ENCODE results near the gene INAFM2.

INAFM2 gene

DNA sequence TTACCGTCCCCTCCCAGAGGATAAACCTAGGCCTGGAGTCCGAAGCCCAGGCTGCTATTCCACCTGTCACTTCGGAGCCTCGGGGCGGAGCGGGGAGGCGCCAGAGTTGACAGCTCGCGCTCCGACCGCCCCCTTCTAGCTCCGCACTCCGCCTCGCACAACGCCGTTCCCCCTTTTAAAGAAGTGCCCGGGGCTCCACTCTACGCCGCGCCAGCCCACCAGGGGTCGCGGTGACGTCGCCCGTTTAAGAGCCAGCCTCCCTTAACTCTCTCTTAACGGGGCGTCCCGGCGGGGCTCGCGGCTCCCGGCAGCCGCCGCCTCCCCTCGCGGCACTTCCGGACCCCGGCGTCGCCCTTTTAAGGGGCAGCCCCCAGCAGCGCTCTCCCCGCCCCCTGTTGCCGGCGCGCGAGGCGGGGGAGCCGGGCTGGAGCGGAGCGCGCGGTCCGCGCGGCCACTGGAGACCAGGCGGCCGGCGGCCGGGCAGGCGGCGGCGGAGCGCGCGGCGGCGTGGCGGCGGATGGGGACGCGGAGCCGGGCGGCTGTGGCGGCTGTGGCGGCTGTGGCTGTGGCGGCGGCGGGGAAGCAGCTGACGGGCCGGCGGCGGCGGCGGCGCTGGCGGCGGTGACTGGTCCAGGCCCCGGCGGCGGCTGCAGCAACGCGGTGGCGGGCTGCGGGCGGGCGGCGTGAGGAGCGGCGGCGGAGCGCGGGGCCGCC is at the start of gene INAFM2:
INAFM2 (plus strand) TSS at position 454 of the 714 bp plus-strand sequence. CDS start 364 bp downstream, outside the sequence.
- FAIRE-seq: no peak

DNA sequence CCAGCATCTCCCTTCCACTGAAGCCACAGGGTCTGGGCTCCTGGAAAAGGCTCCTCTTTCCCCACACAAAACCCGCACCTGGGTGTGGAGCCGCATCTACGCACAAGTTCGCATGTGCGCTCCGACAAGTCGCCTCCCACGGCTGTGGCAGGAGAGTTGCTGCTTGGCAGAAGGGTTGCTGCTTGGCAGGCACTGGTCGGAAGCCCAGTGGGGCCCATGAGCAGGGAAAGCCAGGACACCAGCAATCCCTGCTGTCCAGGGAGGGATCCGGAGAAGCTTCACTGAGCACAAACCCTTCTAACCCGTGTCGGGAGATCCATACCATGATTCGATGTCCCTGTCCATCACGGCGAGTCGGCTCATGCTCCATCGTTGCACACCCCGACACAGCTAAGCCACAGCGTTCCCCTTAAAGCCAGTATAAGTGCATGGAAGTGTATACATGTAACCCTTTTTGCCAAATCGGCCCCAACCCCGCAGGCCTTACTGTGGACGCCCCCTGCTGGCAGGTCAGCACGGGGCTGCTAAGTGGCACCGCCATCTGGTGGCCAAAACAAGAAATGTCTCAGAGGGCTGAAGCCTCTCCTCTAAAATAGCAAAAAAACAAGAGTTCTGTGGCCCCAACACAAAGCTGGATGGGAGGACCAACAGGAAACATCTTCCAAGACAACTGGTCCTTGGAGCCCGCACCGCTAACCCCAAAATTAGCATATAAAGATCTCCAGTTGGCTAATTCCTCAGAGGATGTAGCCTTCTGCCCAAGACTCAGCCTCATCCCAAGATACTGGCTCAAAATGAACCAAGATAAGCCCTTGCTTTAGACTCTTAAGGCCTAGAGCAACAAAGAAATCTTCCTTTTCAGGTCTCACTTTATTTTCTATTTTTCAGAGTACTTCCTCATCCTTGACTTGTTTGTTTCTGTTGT is 48.9 kb upstream of the INAFM2 start:
- FAIRE-seq: no peak

DNA sequence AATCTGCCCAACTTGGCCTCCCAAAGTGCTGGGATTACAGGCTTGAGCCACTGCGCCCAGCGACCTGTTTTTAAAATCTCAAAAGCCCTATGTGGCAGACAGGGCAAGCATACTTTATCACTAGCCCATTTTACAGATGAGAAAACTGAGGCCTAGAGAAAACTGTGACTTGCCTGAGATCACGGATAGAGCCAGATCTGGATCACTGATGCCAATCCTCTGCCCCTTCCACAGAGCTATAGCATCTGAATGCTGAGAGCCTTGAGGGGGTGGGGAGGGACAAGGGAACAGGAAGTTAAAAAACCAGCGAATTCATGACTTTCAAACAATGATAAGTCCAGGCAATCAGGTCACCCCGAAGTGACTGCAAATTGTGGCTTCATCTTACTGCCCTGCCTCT is 48.0 kb upstream of the INAFM2 start:
- no peak for FAIRE-seq

GRCh38 chr15:40275954-40276353 is 47.5 kb upstream of the INAFM2 start:
- no peak for FAIRE-seq

- FAIRE-seq: no peak
Measured at GRCh38 chr15:40276927-40277326, 46.6 kb upstream of the INAFM2 start.

GRCh38 chr15:40277471-40277870 is 46.0 kb upstream of the INAFM2 start:
- no peak for FAIRE-seq

GRCh38 chr15:40278026-40278425 is 45.5 kb upstream of the INAFM2 start:
- FAIRE-seq: no peak

DNA sequence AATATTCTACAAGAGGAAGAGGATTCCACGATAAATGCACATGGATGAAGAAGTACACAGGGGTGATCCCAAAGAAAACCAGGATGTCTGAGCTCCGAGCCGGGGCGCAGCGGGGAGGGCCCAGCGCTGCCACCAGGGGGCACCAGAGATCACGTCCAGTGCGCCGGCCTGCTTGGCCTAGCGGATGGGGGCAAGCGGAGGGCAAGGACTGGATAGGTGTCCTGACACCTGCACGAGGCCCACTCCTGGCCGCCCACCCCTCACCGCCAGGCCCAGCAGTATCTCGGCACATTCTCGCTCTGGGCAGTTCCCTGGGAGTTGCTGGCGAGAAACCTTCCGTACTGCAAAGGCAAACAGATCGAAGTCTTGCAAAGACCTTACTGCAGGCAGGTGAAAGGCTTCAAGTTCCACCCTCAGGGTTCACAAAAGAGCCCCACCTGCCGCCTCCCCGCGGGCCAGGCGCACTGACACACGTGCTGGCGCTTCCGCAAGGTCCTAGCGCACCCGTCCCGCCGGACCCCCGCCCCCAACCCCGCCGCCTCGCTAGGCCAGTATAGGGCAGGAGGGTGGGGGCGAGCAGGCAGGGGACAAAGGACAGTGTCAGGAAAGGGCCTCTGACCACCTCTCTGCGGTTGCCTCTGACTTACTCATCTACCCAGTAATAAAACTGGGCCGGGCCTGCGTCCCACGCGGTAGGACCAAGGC is 43.9 kb upstream of the INAFM2 start:
- no peak for FAIRE-seq

DNA sequence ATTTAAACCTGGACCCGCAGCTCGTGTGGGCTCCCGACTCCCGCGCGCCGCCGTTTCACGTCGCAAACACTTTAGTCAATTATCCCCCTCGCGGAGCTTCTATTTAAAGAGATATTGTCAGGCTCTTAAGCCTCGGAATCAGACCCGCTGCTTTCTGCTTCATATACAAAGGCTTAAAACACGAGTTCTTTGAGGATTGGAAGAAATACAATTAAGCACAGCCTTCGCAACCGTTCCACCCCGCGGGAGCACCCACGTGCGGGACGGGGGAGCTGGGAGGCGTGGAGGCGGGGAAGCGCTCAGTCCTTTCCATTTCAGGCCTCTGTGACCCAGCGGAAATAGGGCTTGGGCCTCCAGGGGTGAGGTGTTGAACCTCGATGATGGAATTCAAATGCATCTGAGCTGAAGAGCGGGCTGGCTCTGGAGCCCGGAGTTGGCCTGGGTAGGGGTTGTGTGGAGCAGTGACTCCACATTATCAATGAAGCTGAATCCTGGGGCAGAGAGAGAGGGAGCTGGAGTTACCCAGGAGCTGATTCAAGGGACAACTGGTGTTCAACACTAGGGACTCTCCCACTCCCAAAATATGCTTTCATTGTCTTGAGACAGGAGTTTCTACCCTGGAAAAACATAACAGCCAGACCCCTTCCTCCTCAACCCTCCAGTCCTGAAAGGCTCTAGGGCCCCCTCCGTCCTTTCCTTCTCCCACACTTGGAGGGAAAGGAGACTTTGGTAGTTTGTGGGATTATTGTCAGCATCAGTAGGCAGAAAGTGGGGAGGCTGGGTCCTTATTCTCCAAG is 43.0 kb upstream of the INAFM2 start:
- FAIRE-seq: no peak

GRCh38 chr15:40281057-40281800 is 42.3 kb upstream of the INAFM2 start:
- FAIRE-seq: no peak

GRCh38 chr15:40281801-40282146 is 41.7 kb upstream of the INAFM2 start:
- FAIRE-seq: no peak

- FAIRE-seq: no peak
Measured at GRCh38 chr15:40282147-40282868, 41.2 kb upstream of the INAFM2 start.

DNA sequence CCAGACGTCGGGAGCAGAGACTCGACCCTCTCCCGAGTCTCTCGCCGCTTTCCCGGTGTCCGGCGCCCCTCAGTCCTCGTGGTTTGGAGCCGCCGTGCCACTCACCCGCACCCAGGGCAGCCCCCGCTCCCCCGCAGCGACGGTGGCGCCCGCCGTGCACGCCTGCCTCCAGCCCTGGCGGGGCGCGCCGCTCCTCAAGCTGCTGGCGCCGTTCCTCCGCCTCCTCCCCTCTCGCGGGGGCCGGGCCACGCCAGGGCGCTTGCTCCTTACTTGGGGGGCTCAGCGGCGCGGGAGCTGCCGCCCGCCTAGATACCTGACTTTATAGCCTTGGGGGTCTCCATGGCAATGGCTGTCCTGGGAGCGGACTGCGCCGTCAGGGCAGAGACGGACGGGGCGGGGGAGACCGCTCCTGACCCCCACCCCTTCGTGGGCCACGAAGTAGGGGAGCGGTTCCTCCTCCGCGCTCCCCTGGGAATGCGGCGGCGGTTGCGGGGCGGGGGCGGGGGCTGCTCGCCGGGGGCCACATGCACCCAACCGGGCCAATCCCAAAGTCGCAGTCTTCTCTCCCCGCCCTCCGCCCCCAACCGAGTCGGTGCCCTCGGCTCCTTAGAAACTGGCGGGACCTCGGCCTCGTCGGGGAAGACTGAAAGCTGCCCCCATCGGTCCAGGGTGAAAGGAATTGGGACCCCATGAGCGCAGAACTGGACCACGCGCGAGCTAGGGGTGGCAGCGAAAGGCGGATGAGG is 40.5 kb upstream of the INAFM2 start, which contains the start of gene ANKRD63:
ANKRD63 (minus strand) TSS at position 196 of the 746 bp plus-strand sequence. CDS start 478 bp downstream, outside the sequence.
- FAIRE-seq: no peak

DNA sequence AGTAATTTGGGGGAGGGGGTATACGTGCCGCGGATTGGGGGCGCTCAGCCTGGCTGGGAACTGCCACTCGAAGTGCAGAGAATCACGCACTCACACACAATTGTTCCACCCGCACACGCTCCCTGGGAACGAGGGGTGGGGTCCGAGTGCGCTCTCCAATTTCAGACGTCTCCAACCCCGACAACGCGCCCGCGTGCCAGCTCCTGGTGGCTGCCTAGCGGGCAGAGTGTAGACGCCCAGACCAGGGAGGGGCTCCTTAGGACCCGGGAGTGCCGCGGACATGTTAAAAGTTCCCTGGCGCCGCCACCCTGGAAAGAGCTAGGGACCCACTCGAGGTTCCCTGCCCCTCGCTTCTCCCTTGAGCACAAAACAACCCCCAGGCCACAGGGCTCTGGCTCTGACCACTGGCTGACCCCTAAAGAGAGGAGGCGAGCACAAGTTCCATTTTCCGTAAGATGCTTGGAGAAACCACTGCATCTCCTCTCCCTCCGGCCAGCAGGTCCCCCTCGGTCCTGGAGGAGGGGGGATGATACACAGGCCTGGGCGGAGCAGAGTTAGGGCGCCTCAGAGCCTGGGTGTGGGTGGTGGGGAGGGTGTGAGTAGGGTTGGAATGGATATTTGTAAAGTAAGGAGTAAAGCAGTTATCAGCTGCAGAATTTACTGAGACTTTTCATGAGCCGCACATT is 39.7 kb upstream of the INAFM2 start:
- no peak for FAIRE-seq

DNA sequence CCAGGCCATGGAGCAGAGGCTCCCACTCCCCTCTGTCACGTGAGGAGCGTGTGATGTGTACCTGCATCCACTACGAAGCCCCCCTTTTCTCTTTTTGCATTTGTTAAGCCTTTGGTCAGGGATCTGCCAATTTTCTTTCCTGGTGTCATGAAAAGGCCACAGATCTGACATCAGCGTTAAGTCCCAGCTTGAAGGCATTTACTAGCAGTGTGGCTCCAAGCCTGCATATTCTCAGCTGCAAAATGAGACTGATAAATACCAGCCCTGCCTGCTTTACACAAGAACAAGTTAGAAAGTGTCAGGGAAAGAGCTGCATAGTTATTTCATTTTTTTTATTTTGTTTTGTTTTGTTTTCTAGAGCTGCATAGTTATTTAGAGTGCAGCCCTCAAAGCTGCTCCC is 38.3 kb upstream of the INAFM2 start:
- peak; percentile 8 for FAIRE-seq

- FAIRE-seq: no peak
Measured at GRCh38 chr15:40285554-40286011, 37.9 kb upstream of the INAFM2 start.

GRCh38 chr15:40286061-40286532 is 37.4 kb upstream of the INAFM2 start:
- FAIRE-seq: no peak

- FAIRE-seq: no peak
Measured at GRCh38 chr15:40286794-40287193, 36.7 kb upstream of the INAFM2 start.

DNA sequence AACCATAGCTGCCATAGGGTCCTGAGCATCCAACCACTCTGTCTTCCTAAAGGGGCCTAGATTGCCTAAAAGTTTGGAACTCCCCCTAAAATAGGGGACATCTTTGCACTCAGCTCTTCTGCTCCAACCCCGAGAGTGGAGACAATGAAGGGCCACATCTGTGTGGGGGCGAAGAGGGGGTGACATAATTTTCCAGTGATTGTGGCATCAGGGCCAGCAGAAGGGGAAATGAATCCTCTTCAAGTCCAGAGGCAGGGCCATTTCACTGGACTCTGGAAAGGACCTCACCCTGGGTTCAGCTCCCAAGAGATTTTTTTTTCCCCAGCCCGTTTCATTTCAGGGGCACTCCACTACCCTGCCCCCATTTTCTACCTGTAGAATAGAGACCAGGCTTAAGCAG is 36.0 kb upstream of the INAFM2 start:
- FAIRE-seq: no peak

Data from endometrium (tissue), 2 donors.